Keratinocyte (primary cell): ENCODE data around the gene ZBTB3.
"Not testable (repeated sequence)": the region's sequence is repeated elsewhere in the genome, so short reads cannot be mapped to it uniquely, and the experiment has no call there.

Experiments used
- EZH2 ChIP-seq: IDR thresholded peaks from one replicate; pipeline ENCODE4 v1.6.1; 2012; ENCODE audit warnings: inconsistent platforms, mild to moderate bottlenecking, low read length, moderate library complexity
- TF ChIP-seq, protein P1 (sequence below), 3 experiments: IDR thresholded peaks in 1 of 3; conservative IDR thresholded peaks in 1 of 3; optimal IDR thresholded peaks in 1 of 3; 2 replicates in 2 of 3; 3 replicates in 1 of 3; pipeline versions ENCODE3 to v1.5.1; 2011; ENCODE audit warnings: low read length in 3 of 3, mild to moderate bottlenecking in 3 of 3, moderate library complexity in 2 of 3, control low read depth in 1 of 3, inconsistent platforms in 1 of 3; ENCODE audit not compliant: insufficient read depth in 2 of 3; ENCODE audit errors: extremely low read depth in 1 of 3

DNA sequence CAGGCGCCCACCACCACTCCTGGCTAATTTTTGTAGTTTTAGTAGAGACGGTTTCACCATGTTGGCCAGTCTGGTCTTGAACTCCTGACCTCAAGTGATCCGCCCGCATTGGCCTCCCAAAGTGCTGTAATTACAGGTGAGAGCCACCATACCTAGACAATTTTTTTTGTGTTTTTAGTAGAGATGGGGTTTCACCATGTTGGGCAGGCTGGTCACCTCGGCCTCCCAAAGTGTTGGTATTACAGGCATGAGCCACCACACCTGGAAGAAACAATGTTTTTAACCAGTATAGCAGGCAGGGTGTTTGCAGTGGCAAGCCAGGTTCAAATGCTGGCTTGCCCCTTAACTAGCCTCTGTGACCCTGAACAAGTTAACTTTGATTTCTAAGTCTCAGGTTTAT lies 4.0 kb downstream of the ZBTB3 start:
- TF ChIP-seq, protein P1, sequence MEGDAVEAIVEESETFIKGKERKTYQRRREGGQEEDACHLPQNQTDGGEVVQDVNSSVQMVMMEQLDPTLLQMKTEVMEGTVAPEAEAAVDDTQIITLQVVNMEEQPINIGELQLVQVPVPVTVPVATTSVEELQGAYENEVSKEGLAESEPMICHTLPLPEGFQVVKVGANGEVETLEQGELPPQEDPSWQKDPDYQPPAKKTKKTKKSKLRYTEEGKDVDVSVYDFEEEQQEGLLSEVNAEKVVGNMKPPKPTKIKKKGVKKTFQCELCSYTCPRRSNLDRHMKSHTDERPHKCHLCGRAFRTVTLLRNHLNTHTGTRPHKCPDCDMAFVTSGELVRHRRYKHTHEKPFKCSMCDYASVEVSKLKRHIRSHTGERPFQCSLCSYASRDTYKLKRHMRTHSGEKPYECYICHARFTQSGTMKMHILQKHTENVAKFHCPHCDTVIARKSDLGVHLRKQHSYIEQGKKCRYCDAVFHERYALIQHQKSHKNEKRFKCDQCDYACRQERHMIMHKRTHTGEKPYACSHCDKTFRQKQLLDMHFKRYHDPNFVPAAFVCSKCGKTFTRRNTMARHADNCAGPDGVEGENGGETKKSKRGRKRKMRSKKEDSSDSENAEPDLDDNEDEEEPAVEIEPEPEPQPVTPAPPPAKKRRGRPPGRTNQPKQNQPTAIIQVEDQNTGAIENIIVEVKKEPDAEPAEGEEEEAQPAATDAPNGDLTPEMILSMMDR (optimal IDR thresholded peaks at IDR 0.05 in 1 of 3, IDR thresholded peaks at IDR 0.05 in 1 of 3, conservative IDR thresholded peaks at IDR 0.05 in 1 of 3; ENCODE audit: extremely low read depth in 1 of 3, insufficient read depth in 2 of 3, low read length in 3 of 3): not testable (repeated sequence)
- not testable (repeated sequence) for TF ChIP-seq EZH2
